Loucy (cell line): ENCODE measurements around the gene TSPAN32.

Source experiments
- H2AFZ ChIP-seq: fragments of 200-600 bp; sonication (generic); 2 replicates; pipeline ENCODE4 v1.6.0; 2016; ENCODE audit warnings: antibody characterized with exemption, mild to moderate bottlenecking, low read length, moderate library complexity
- H3F3A ChIP-seq: fragments of 200-600 bp; 2 replicates; pipeline ENCODE4 v1.6.0; 2016; ENCODE audit warnings: antibody characterized with exemption, low read depth, mild to moderate bottlenecking
- H3K27me3 ChIP-seq: fragments of 200-600 bp; sonication (generic); 2 replicates; pipeline ENCODE4 v1.6.1; 2014; ENCODE audit warnings: low read length, mild to moderate bottlenecking; ENCODE audit not compliant: insufficient read depth, poor library complexity, severe bottlenecking
- H3K36me3 ChIP-seq: fragments of 200-600 bp; sonication (generic); 2 replicates; pipeline ENCODE4 v1.6.1; 2016; ENCODE audit warnings: low read length; ENCODE audit not compliant: insufficient read depth
- H3K4me1 ChIP-seq: fragments of 200-600 bp; sonication (generic); 2 replicates; pipeline ENCODE4 v1.5.1; 2014; ENCODE audit warnings: low read length, mild to moderate bottlenecking; ENCODE audit not compliant: insufficient read depth, poor library complexity, severe bottlenecking
- H3K4me2 ChIP-seq: fragments of 200-600 bp; sonication (generic); 2 replicates; pipeline ENCODE4 v1.6.0; 2014; ENCODE audit warnings: antibody characterized with exemption, low read length, low read depth, mild to moderate bottlenecking; ENCODE audit not compliant: poor library complexity, severe bottlenecking
- H3K4me3 ChIP-seq: fragments of 200-600 bp; sonication (generic); 2 replicates; pipeline ENCODE4 v1.5.1; 2014; ENCODE audit warnings: low read length, mild to moderate bottlenecking, mixed read lengths; ENCODE audit not compliant: poor library complexity, severe bottlenecking
- H3K79me2 ChIP-seq: fragments of 200-600 bp; sonication (generic); 2 replicates; pipeline ENCODE4 v1.6.1; 2014; ENCODE audit warnings: low read length; ENCODE audit not compliant: insufficient read depth
- H3K9ac ChIP-seq: fragments of 200-600 bp; sonication (generic); 2 replicates; pipeline ENCODE4 v1.6.0; 2014; ENCODE audit warnings: mild to moderate bottlenecking, low read depth, low read length, moderate library complexity; ENCODE audit not compliant: poor library complexity, severe bottlenecking
- H3K9me2 ChIP-seq: fragments of 200-600 bp; sonication (generic); replicated peaks from 2 replicates; pipeline ENCODE4 v1.6.1; 2016; ENCODE audit warnings: low read depth, low read length, mixed read lengths
- H3K9me3 ChIP-seq: fragments of 200-600 bp; sonication (generic); 2 replicates; pipeline ENCODE4 v1.6.1; 2014; ENCODE audit warnings: mild to moderate bottlenecking, antibody characterized with exemption, low read length, low read depth; ENCODE audit not compliant: insufficient read depth
- H4K20me1 ChIP-seq: fragments of 200-600 bp; sonication (generic); 2 replicates; pipeline ENCODE4 v1.6.0; 2014; ENCODE audit warnings: antibody characterized with exemption, low read length, mild to moderate bottlenecking; ENCODE audit not compliant: insufficient read depth, poor library complexity, severe bottlenecking
- EZH2phosphoT487 ChIP-seq: fragments of 200-600 bp; IDR thresholded peaks from 2 replicates; pipeline ENCODE4 v1.6.1; 2018; ENCODE audit warnings: antibody characterized with exemption, mild to moderate bottlenecking, moderate library complexity, borderline replicate concordance
- TF ChIP-seq, protein P1 (sequence below): fragments of 200-600 bp; sonication (generic); conservative IDR thresholded peaks from 2 replicates; pipeline ENCODE4 v1.5.1; 2014; ENCODE audit warnings: mild to moderate bottlenecking, antibody characterized with exemption, low read length

Gene TSPAN32

GRCh38 chr11:2305140-2305778, 3.4 kb downstream of the TSPAN32 start:
- H3K4me1 ChIP-seq = peaks cover 44% of the 10 kb centered on the region

DNA sequence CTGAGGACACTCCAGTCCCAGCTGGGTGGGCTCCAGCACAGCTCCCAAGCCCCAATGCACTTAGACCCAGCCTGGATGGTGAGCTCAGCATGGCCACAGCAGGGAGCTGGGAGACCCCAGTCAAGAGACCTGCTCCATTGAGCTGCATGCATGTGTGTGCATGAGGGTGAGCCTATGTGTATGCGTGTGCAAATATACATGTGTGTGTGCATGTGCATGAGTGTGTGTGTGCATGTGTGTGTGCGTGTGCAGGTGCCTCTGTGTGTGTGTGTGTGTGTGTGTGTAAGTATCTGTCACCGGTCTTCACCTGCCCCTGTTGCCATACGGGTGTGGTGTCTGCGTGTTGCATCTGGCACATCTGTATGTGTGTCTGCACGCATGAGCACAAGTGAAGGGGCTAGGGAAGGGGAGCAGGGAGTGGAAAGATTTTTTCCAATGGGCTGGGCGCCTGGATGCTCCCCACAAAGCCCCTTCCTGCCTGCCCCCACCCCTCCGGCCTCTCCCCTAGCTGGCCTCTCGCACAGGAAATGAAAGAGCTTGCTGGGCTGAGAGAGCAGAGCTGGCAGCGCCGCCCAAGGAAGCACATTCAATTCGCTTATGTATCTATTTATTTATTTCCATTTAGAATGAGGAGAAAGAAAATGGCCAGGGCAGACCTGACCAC, 4.1 kb downstream of the TSPAN32 start:
- Histone ChIP-seq H3K4me2 (peak overlapping the region; percentile 96), H3K9me2 (no peaks in the 10 kb centered on the region), H3K9ac (peak overlapping the region; percentile 97), H3K36me3 (no peaks in the 10 kb centered on the region), H3F3A (peaks cover 7% of the 10 kb centered on the region), H2AFZ (no peak overlapping the region), H3K79me2 (peaks cover 57% of the 10 kb centered on the region), H3K27me3 (no peaks in the 10 kb centered on the region), H3K9me3 (no peaks in the 10 kb centered on the region), H3K4me1 (peaks cover 44% of the 10 kb centered on the region), H4K20me1 (peaks cover 6% of the 10 kb centered on the region), H3K4me3 (peak overlapping the region; percentile 90)
- no peak for TF ChIP-seq EZH2phosphoT487
- TF ChIP-seq, protein P1, sequence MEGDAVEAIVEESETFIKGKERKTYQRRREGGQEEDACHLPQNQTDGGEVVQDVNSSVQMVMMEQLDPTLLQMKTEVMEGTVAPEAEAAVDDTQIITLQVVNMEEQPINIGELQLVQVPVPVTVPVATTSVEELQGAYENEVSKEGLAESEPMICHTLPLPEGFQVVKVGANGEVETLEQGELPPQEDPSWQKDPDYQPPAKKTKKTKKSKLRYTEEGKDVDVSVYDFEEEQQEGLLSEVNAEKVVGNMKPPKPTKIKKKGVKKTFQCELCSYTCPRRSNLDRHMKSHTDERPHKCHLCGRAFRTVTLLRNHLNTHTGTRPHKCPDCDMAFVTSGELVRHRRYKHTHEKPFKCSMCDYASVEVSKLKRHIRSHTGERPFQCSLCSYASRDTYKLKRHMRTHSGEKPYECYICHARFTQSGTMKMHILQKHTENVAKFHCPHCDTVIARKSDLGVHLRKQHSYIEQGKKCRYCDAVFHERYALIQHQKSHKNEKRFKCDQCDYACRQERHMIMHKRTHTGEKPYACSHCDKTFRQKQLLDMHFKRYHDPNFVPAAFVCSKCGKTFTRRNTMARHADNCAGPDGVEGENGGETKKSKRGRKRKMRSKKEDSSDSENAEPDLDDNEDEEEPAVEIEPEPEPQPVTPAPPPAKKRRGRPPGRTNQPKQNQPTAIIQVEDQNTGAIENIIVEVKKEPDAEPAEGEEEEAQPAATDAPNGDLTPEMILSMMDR = no peak

More at GRCh38 chr11:2305140-2305778, 3.4 kb downstream of the TSPAN32 start:
- Histone ChIP-seq H3K9me2 (no peaks in the 10 kb centered on the region), H3K4me2 (peak overlapping the region; percentile 96), H3K27me3 (no peaks in the 10 kb centered on the region), H3K36me3 (no peaks in the 10 kb centered on the region), H3K79me2 (peaks cover 63% of the 10 kb centered on the region), H3K4me3 (peak overlapping the region; percentile 90), H3K9me3 (no peaks in the 10 kb centered on the region), H2AFZ (no peak overlapping the region), H4K20me1 (peaks cover 6% of the 10 kb centered on the region), H3F3A (peaks cover 7% of the 10 kb centered on the region), H3K9ac (peak overlapping the region; percentile 97)
- TF ChIP-seq, protein P1 = peak; percentile 79
- TF ChIP-seq EZH2phosphoT487 = no peak

DNA sequence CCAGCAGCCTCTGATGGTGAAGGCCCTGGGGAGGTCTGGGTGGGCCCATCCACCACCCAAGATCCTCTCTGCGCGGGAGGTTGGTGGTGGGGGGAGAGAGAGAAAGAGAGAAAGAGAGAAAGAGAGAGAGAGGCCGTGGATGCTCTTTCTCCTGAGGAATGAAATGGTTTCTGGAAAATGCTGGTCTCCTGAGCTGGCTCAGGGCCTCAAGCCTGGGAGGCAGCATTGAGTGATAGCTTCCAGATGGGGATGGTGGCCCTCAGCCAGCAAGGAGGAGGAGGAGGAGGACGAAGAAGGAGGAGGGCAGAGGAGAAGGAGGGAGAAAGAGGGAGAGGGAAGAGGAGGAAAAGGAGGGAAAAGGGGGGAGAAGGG, 4.6 kb downstream of the TSPAN32 start:
- Histone ChIP-seq H3K9me2 (no peaks in the 10 kb centered on the region), H3K36me3 (no peaks in the 10 kb centered on the region), H3K4me3 (peak overlapping the region; percentile 90), H2AFZ (no peak overlapping the region), H3K27me3 (no peaks in the 10 kb centered on the region), H3K9ac (peak overlapping the region; percentile 97), H3K4me2 (peak overlapping the region; percentile 96), H4K20me1 (peaks cover 6% of the 10 kb centered on the region), H3F3A (peaks cover 5% of the 10 kb centered on the region), H3K4me1 (peaks cover 44% of the 10 kb centered on the region), H3K9me3 (no peaks in the 10 kb centered on the region), H3K79me2 (peaks cover 53% of the 10 kb centered on the region)
- TF ChIP-seq, protein P1 = no peak
- TF ChIP-seq EZH2phosphoT487 = no peak
